HUES48 (cell line): ENCODE data around the gene LMX1A.

ENCODE experiments used
- H3K27ac ChIP-seq: one replicate; pipeline ENCODE4 v1.7.0; 2013; ENCODE audit warnings: low read depth, low read length, inconsistent platforms
- H3K27me3 ChIP-seq: 2 replicates; pipeline ENCODE4 v1.6.1; 2013; ENCODE audit warnings: mild to moderate bottlenecking, low read length; ENCODE audit not compliant: control insufficient read depth, insufficient read depth
- H3K36me3 ChIP-seq: 2 replicates; pipeline ENCODE4 v1.6.1; 2013; ENCODE audit warnings: low read length; ENCODE audit not compliant: control insufficient read depth, insufficient read depth
- H3K4me1 ChIP-seq: 2 replicates; pipeline ENCODE4 v1.6.1; 2013; ENCODE audit warnings: mild to moderate bottlenecking, low read length; ENCODE audit not compliant: control insufficient read depth, insufficient read depth
- H3K4me3 ChIP-seq: 2 replicates; pipeline ENCODE4 v1.5.1; 2013; ENCODE audit warnings: mild to moderate bottlenecking, low read depth, low read length
- H3K9ac ChIP-seq: 2 replicates; pipeline ENCODE4 v1.6.1; 2013; ENCODE audit warnings: mild to moderate bottlenecking, low read depth, low read length, moderate library complexity
- H3K9me3 ChIP-seq: 2 replicates; pipeline ENCODE4 v1.6.1; 2013; ENCODE audit warnings: low read length; ENCODE audit not compliant: control insufficient read depth, insufficient read depth

Gene LMX1A

DNA sequence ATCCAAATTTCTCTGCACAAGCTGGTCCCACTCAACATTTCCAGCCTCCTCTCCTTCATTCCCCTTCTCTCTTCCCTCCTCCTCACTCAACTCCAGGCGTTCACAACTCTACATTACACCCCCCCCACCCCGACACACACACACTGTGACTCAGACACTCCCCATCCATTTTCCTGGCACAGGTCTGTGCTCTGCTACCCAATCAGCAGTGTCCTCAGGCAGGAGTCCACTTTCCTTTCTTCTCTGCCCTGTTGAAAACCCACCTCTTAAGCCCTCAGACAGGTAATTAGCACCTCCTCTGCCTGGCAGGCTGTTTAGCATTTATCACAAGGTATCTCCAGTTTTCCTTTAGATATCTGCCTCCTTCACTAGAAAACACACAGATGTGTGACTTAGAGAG, 8.8 kb upstream of the LMX1A start:
- H3K4me1 ChIP-seq = no peaks in the 10 kb centered on the region; the same call in 1 of the 2 replicates
- H3K9ac ChIP-seq = no peak overlapping the region
- H3K27ac ChIP-seq = no peak overlapping the region
- H3K27me3 ChIP-seq = peaks cover 27% of the 10 kb centered on the region
- H3K4me3 ChIP-seq = no peak overlapping the region
- H3K36me3 ChIP-seq = no peaks in the 10 kb centered on the region
- no peaks in the 10 kb centered on the region for H3K9me3 ChIP-seq

DNA sequence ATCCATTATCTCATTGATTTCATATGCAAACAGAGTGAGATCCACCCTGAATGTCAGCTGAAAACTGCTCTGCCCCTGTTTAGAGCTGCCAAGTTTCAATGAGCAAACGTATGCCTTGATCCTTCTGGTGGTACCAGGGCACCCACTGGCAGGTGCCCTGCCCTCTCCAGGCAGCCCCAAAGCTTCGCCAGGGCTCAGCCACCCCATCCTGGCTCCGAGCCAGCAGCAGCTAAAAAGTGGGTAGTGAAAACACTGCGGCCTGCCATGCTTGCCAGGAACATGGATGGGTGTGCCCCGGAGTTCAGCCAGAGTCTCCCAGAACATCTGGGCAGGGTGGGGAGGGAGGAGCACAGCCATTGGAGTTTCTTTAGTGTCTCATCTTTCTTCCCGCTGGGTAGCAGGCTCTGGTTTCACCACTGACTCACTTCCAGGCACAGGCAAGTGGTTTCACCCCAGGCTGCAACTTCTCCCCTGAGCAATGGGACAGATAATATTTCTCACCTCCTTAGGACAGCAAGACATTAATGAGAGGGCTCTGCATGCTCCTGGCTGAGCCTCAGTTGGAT, 8.1 kb upstream of the LMX1A start:
- no peak overlapping the region for H3K4me3 ChIP-seq
- no peak overlapping the region for H3K9ac ChIP-seq
- no peaks in the 10 kb centered on the region for H3K36me3 ChIP-seq
- H3K27me3 ChIP-seq = peaks cover 32% of the 10 kb centered on the region
- H3K9me3 ChIP-seq = no peaks in the 10 kb centered on the region
- no peak overlapping the region for H3K27ac ChIP-seq
- H3K4me1 ChIP-seq = no peaks in the 10 kb centered on the region; the same call in 1 of the 2 replicates

DNA sequence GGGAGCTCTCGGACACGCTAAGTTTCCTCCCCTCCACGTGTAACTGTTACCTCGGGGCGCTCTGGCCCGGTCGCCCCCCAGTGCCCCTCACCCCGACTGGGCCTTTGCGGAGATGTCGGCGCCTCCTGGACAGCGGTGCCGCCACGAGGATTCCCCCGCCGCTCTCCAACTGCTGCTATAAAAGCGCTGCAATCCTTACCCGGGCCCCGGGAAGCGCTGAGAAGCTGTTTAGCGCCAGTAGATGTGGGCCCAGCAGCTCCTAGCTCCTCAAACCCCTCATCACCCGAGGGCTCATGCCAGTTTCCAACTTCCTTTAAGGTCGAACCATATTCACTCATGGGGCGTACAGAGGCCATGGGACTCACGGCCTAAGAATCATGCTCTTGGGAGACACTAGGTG, 361 bp upstream of the LMX1A start:
- Histone ChIP-seq H3K27me3 (peaks cover 99% of the 10 kb centered on the region), H3K36me3 (no peaks in the 10 kb centered on the region), H3K4me1 (peaks cover 34% of the 10 kb centered on the region), H3K9me3 (no peaks in the 10 kb centered on the region), H3K27ac (no peak overlapping the region), H3K4me3 (peak overlapping the region; percentile 63), H3K9ac (no peak overlapping the region)

DNA sequence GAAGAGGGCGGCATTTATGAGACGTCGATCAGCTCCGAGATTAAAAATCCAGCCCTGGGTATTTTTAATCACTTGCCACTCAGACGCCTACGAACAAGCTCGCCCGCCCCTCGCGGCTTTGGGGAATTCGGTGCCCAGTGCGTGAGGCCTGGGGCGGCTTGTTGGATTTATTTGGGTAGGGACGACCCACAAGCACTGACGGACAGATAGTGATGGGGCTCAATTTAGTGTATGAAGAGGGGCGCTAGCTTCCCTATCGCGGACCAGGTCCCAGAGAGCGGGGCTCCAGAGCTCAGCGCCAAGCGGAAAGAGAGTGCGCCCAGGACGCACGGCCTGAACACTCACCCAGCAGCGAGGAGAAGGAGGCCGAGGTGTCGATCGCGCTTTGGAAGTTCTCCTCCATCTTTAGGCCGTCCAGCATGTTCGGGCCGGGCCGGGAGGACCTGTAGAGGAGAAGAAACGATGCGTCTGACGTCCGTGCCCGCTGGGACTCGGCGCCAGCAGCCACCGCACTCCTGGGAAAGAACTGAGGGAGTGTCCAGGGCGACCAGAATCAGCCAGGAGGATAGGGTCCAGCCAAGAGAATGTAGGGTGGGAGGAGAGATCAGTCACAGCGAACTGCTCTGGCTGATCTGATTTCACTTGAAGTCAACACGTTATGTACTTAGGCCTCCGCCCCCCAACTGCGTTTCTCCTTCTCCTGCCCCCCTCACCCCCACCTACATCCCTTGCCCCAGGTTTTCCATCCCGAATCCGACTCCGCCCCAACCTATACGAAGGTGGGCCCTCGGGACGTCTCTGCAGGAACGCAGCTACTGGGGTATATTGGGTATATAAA, 1.2 kb downstream of the LMX1A start:
- H3K9ac ChIP-seq = no peak overlapping the region
- H3K36me3 ChIP-seq = no peaks in the 10 kb centered on the region
- H3K27me3 ChIP-seq = peaks cover 97% of the 10 kb centered on the region
- H3K4me1 ChIP-seq = peaks cover 49% of the 10 kb centered on the region
- no peaks in the 10 kb centered on the region for H3K9me3 ChIP-seq
- no peak overlapping the region for H3K27ac ChIP-seq
- H3K4me3 ChIP-seq = peak overlapping the region; percentile 63

DNA sequence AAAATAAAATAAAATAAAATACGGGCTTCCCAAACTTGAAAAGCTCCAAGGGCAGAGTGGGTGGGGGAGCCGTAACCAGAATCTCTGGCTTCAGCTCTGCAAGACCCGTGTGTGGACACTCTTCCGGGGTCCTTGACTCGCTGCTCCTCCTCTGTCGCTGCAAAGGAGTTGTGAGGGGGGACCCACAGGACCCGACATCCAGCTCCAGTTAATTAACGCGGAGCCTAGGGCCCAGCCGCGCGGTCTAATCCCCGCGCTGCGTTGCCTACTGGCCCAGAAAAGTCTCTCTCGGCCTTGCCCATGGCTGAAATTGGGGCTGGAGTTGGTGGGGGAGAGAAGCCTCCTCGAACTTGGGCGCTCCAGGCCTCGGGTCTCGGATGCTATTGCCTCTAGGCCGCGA, 1.8 kb downstream of the LMX1A start:
- Histone ChIP-seq H3K4me3 (peak overlapping the region; percentile 63), H3K27ac (no peak overlapping the region), H3K9me3 (no peaks in the 10 kb centered on the region), H3K36me3 (no peaks in the 10 kb centered on the region), H3K4me1 (peaks cover 55% of the 10 kb centered on the region), H3K27me3 (peaks cover 98% of the 10 kb centered on the region), H3K9ac (no peak overlapping the region)

DNA sequence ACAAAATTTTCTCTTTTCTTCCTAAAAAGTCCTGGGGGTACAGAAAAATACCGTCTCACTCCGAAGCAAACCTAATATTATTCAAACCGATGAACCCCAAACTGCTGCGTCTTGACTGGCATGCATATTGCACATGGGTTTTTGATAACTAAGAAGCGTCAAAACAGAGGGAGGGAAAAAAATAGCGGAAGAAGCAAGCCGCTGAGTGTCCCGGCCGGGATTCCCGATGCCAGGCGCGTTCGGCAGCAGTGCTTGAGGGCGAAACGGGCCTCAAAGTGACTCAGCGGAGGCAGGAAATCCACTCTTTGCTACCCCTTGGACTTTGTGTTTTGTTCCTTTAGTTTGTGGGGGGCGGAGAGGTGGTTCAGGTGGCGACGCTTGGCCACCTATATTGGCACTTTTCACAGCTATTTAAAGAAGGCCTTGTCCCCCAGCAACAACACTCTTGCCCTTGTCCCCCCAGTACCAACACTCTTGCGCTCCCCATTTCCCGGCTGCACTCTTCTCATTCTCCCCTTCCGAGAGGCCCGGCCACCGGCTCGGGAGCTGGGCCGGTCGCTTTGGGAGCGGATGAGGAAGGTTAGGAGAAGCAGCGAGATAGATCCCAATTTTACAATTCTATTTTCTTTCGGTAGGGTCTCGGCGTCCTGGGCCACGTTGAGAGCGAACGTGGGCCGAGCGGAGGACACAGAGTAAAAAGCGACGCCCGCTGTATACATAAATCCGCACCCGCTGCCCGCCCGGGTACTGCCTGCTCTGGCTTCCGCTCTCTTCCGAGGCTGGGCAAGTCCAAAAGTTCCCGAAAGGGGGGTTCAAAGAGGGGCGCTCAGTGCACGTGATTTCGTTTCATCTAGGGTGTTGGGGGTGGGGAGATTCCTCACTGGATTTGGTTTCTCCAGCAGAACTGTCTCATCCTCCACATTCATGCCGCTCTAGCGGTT, 2.5 kb downstream of the LMX1A start:
- H3K27me3 ChIP-seq = peaks cover 98% of the 10 kb centered on the region
- H3K9me3 ChIP-seq = no peaks in the 10 kb centered on the region
- H3K4me1 ChIP-seq = peaks cover 60% of the 10 kb centered on the region
- H3K27ac ChIP-seq = no peak overlapping the region
- H3K9ac ChIP-seq = no peak overlapping the region
- H3K36me3 ChIP-seq = no peaks in the 10 kb centered on the region
- peak overlapping the region; percentile 63 for H3K4me3 ChIP-seq

GRCh38 chr1:165352442-165353293, 3.8 kb downstream of the LMX1A start:
- H3K27me3 ChIP-seq = peaks cover 93% of the 10 kb centered on the region
- H3K36me3 ChIP-seq = no peaks in the 10 kb centered on the region
- H3K27ac ChIP-seq = no peak overlapping the region
- peak overlapping the region; percentile 63 for H3K4me3 ChIP-seq
- H3K9me3 ChIP-seq = no peaks in the 10 kb centered on the region
- no peak overlapping the region for H3K9ac ChIP-seq
- H3K4me1 ChIP-seq = peaks cover 69% of the 10 kb centered on the region

DNA sequence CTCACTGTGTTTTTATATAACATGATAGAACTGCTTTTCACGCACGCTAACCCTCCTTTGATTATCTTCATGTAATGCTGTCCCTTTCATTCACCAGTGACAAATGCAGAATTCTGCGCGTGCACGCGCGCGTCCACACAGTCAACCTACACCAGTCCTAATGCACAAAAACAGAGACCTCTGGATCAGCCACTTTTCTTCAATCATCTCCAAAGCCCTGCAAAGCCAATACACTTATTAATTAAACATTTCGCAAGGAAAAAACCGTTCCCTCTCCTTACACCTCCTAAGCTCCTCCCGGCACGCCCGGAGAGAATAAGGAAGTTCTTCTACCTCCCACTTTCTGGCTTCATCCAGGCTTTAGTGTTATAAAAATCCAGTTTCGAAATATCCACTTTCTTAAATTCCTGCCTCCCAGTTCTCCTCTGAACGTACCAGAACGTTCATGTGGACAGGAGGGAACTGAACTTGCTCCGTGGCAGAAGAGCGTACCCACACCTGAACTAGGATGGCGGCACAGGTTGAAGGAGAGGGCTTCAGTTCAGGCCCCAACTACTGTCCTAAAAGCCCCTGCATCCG, 4.6 kb downstream of the LMX1A start:
- Histone ChIP-seq H3K36me3 (no peaks in the 10 kb centered on the region), H3K9ac (no peak overlapping the region), H3K4me3 (peak overlapping the region; percentile 63; the same call in 1 of the 2 replicates), H3K9me3 (no peaks in the 10 kb centered on the region), H3K4me1 (peaks cover 64% of the 10 kb centered on the region), H3K27me3 (peaks cover 86% of the 10 kb centered on the region), H3K27ac (no peak overlapping the region)

GRCh38 chr1:165350840-165351239, 5.7 kb downstream of the LMX1A start:
- Histone ChIP-seq H3K27ac (peak overlapping the region; percentile 28), H3K9ac (no peak overlapping the region), H3K4me3 (no peak overlapping the region), H3K27me3 (peaks cover 80% of the 10 kb centered on the region), H3K4me1 (peaks cover 63% of the 10 kb centered on the region), H3K36me3 (no peaks in the 10 kb centered on the region), H3K9me3 (no peaks in the 10 kb centered on the region)

- H3K4me1 ChIP-seq = peaks cover 33% of the 10 kb centered on the region
- H3K36me3 ChIP-seq = no peaks in the 10 kb centered on the region
- no peaks in the 10 kb centered on the region for H3K9me3 ChIP-seq
- H3K4me3 ChIP-seq = no peak overlapping the region
- peak overlapping the region; percentile 13 for H3K27ac ChIP-seq
- H3K27me3 ChIP-seq = peaks cover 35% of the 10 kb centered on the region
- no peak overlapping the region for H3K9ac ChIP-seq
Observed at GRCh38 chr1:165345502-165345901, 11.0 kb downstream of the LMX1A start.
